SK-N-SH treated with all-trans-retinoic acid at 6 μM for 48 hours (cell line): ENCODE data around the gene TRIM17.

Source experiments
- ATAC-seq: fragments of 200-7000 bp; cut with Tn5 transposase; 3 replicates; pipeline ENCODE4 v1.9.1; 2020; ENCODE audit warnings: mild to moderate bottlenecking, moderate library complexity
- ARNTL ChIP-seq: fragments of 450-650 bp; formaldehyde crosslinking; IDR thresholded peaks from 2 replicates; pipeline ENCODE4 v1.5.0; 2020; ENCODE audit warnings: low read depth, mild to moderate bottlenecking, moderate library complexity, borderline replicate concordance
- BACH2 ChIP-seq: fragments of 250-450 bp; sonication (Bioruptor Pico); IDR thresholded peaks from 2 replicates; pipeline ENCODE4 v1.9.0; 2021; ENCODE audit warnings: mild to moderate bottlenecking, borderline replicate concordance
- CREB5 ChIP-seq: fragments of 250-450 bp; sonication (Bioruptor Pico); IDR thresholded peaks from 2 replicates; pipeline ENCODE4 v1.5.1; 2020; ENCODE audit warnings: low read depth, mild to moderate bottlenecking, moderate library complexity
- CSDC2 ChIP-seq: fragments of 250-450 bp; sonication (Bioruptor Pico); IDR thresholded peaks from 2 replicates; pipeline ENCODE4 v1.5.0; 2020; ENCODE audit warnings: mild to moderate bottlenecking, moderate library complexity
- CSRNP3 ChIP-seq: fragments of 250-450 bp; sonication (Bioruptor Pico); IDR thresholded peaks from 2 replicates; pipeline ENCODE4 v1.5.1; 2021; ENCODE audit warnings: mild to moderate bottlenecking, moderate library complexity
- ESRRG ChIP-seq: fragments of 250-450 bp; sonication (Bioruptor Pico); IDR thresholded peaks from 2 replicates; pipeline ENCODE4 v1.6.1; 2021; ENCODE audit warnings: mild to moderate bottlenecking
- GLIS3 ChIP-seq: fragments of 250-450 bp; sonication (Bioruptor Pico); IDR thresholded peaks from 2 replicates; pipeline ENCODE4 v1.5.0; 2020; ENCODE audit warnings: mild to moderate bottlenecking, moderate library complexity
- ISL1 ChIP-seq: fragments of 250-450 bp; sonication (Bioruptor Pico); IDR thresholded peaks from 2 replicates; pipeline ENCODE4 v2.1.2; 2022; ENCODE audit warnings: mild to moderate bottlenecking, moderate library complexity
- OSR1 ChIP-seq: fragments of 250-450 bp; sonication (Bioruptor Pico); IDR thresholded peaks from 2 replicates; pipeline ENCODE4 v1.8.0; 2022; ENCODE audit warnings: moderate library complexity, mild to moderate bottlenecking, inconsistent platforms
- PPARA ChIP-seq: fragments of 250-450 bp; sonication (Bioruptor Pico); IDR thresholded peaks from 2 replicates; pipeline ENCODE4 v1.5.0; 2020; ENCODE audit warnings: mild to moderate bottlenecking, borderline replicate concordance
- RARB ChIP-seq: fragments of 250-450 bp; sonication (Bioruptor Pico); IDR thresholded peaks from 2 replicates; pipeline ENCODE4 v1.8.0; 2021; ENCODE audit warnings: mild to moderate bottlenecking, moderate library complexity
- SNAI2 ChIP-seq: fragments of 250-450 bp; sonication (Bioruptor Pico); IDR thresholded peaks from 2 replicates; pipeline ENCODE4 v1.5.0; 2020; ENCODE audit warnings: mild to moderate bottlenecking, moderate library complexity
- TCF4 ChIP-seq: fragments of 250-450 bp; sonication (Bioruptor Pico); IDR thresholded peaks from 2 replicates; pipeline ENCODE4 v1.8.0; 2021; ENCODE audit warnings: mild to moderate bottlenecking, moderate library complexity, borderline replicate concordance
- TOX ChIP-seq: fragments of 250-450 bp; sonication (Bioruptor Pico); IDR thresholded peaks from 2 replicates; pipeline ENCODE4 v1.8.0; 2021; ENCODE audit warnings: mild to moderate bottlenecking, moderate library complexity, borderline replicate concordance
- TSHZ2 ChIP-seq: fragments of 250-450 bp; sonication (Bioruptor Pico); IDR thresholded peaks from 2 replicates; pipeline ENCODE4 v1.5.0; 2020; ENCODE audit warnings: mild to moderate bottlenecking, moderate library complexity
- ZC3H10 ChIP-seq: fragments of 250-450 bp; sonication (Bioruptor Pico); IDR thresholded peaks from 2 replicates; pipeline ENCODE4 v1.5.1; 2021; ENCODE audit warnings: mild to moderate bottlenecking, moderate library complexity
- ZFP3 ChIP-seq: fragments of 250-450 bp; sonication (Bioruptor Pico); IDR thresholded peaks from 2 replicates; pipeline ENCODE4 v1.5.0; 2020; ENCODE audit warnings: mild to moderate bottlenecking, moderate library complexity
- ZFP30 ChIP-seq: fragments of 450-650 bp; formaldehyde crosslinking; IDR thresholded peaks from 2 replicates; pipeline ENCODE4 v1.5.0; 2022; ENCODE audit warnings: mild to moderate bottlenecking, moderate library complexity
- ZNF565 ChIP-seq: fragments of 450-650 bp; formaldehyde crosslinking; conservative IDR thresholded peaks from 2 replicates; pipeline ENCODE4 v1.5.0; 2020; ENCODE audit warnings: low read depth, mild to moderate bottlenecking, moderate library complexity
- ZNF70 ChIP-seq: fragments of 450-650 bp; formaldehyde crosslinking; IDR thresholded peaks from 2 replicates; pipeline ENCODE4 v1.5.0; 2020; ENCODE audit warnings: mild to moderate bottlenecking, moderate library complexity
- ZNF8 ChIP-seq: fragments of 450-650 bp; formaldehyde crosslinking; IDR thresholded peaks from 2 replicates; pipeline ENCODE4 v1.5.0; 2020; ENCODE audit warnings: mild to moderate bottlenecking, moderate library complexity

Gene TRIM17

DNA sequence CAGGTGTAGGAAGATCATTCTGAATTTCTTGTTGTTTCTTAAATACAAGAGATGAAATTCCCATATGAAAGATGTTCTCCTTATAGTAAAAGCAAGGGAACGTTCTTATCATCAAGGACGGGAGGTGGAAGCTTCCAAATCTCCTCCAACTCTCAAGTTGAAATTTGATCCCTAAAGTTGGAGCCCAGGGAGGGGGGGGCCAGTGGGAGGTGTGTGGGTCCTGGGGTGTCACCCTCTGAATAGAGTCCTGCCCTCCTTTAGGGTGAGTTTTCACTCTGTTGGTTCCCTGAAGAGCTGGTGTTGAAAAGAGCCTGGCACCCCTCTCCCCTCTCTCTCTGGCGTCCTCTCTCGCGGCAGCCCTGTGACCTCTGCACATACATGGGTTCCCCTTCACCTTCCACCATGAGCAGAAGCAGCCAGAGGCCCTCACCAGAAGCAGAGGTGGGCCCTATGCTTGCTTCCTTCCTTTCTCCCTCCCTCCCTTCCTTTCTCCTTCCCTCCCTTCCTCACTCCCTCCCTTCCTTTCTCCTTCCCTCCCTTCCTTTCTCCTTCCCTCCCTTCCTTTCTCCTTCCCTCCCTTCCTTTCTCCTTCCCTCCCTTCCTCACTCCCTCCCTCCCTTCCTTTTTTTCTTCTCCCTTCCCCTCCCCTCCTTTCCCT lies 10.0 kb upstream of the TRIM17 start:
- TF ChIP-seq ZNF70 (CRISPR knock-in tag): no peak
- no peak for TF ChIP-seq ISL1 (CRISPR knock-in tag)
- no peak for TF ChIP-seq CSRNP3 (CRISPR knock-in tag)
- no peak for TF ChIP-seq PPARA (CRISPR knock-in tag)
- TF ChIP-seq, all 23 proteins: peak for 0
- no peak for ATAC-seq

GRCh38 chr1:228424685-228425660 lies 8.3 kb upstream of the TRIM17 start:
- no peak for TF ChIP-seq ARNTL (CRISPR knock-in tag)
- TF ChIP-seq ZC3H10 (CRISPR knock-in tag): no peak
- no peak for TF ChIP-seq CREB5 (CRISPR knock-in tag)
- TF ChIP-seq ISL1 (CRISPR knock-in tag): no peak
- no peak for TF ChIP-seq GLIS3
- TF ChIP-seq, all 23 proteins: peak for 0
- ATAC-seq: no peak

DNA sequence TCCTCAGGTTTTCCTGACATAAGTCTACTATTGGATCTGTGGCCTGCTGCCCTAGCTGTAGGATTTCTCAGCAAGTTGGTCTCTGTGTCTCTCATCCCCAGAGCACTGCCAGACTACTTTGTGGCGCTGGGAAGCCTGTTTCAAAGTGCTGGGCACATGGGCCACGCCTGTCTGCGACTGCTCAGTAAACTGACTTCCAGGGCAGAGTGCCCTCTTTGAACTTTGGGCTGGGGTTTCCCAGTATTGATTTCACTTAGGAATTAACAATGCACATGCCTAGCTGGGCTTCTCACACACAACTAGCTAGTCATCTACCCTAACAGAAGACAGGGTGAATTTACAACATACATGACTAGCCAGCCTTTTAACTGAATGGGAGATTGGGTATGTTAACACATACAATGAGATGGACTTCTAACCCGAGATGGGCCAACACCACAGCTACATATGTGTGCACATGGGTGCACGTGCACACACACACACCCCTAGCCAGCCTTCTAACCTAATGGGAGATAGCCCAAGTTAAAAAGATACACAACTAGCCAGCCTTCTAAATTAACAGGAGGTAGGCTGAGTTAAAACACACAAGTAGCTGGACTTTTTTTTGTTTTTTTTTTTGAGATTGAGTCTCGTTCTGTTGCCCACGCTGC lies 6.9 kb upstream of the TRIM17 start:
- no peak for ATAC-seq
- no peak for TF ChIP-seq PPARA (CRISPR knock-in tag)
- no peak for TF ChIP-seq BACH2
- no peak for TF ChIP-seq ESRRG (CRISPR knock-in tag)
- TF ChIP-seq OSR1 (CRISPR knock-in tag): no peak
- no peak for TF ChIP-seq TOX (CRISPR knock-in tag)
- TF ChIP-seq ARNTL (CRISPR knock-in tag): no peak
- TF ChIP-seq GLIS3: no peak

DNA sequence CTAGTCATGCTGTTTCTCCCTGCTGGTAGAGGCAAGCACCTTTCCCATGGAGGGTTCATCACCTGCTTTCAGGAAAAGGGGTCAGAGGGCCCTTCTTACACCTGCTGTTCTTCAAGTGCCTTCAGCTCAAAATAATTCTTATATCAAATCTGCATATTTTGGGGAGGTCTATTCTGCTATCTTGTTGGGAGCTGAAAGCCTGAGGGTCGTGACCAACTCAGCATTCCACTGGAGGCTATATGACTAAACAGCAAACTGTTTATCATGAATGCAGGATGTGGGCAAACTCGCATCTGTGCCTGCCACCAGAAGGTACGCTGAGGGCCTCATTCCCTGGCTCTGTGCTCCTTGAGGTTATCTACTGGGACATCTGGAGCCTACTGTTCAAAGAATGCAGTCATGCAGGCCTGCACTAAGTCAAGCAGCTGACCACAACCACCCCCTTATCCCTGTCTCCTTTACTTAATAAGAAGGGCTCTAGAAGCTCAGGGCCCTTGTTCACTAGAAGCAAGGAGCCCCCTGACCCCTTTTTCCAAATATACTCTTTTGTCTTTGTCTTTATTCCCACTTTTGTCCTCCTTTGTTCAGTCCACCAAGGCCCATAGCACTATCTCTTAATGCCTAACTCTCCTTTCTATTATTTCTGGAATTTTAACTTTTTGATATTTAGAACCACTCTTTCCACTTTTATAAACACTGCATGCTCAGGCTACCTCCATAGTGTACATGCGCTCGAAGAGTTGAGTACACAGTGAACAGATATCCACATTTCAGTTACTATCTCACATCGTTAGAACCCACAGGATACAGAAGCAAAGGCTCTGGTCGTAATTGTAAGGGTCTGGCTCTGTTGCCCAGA lies 4.5 kb upstream of the TRIM17 start:
- no peak for ATAC-seq
- TF ChIP-seq ESRRG (CRISPR knock-in tag): no peak
- no peak for TF ChIP-seq ZFP3 (CRISPR knock-in tag)
- no peak for TF ChIP-seq ISL1 (CRISPR knock-in tag)
- TF ChIP-seq TOX (CRISPR knock-in tag): no peak
- TF ChIP-seq TSHZ2 (CRISPR knock-in tag): no peak
- no peak for TF ChIP-seq CSDC2 (CRISPR knock-in tag)
- no peak for TF ChIP-seq CSRNP3 (CRISPR knock-in tag)
- TF ChIP-seq ARNTL (CRISPR knock-in tag): no peak
- TF ChIP-seq ZC3H10 (CRISPR knock-in tag): no peak
- TF ChIP-seq GLIS3: no peak
- TF ChIP-seq ZNF565: no peak
- TF ChIP-seq ZNF8 (CRISPR knock-in tag): no peak
- no peak for TF ChIP-seq PPARA (CRISPR knock-in tag)
- TF ChIP-seq OSR1 (CRISPR knock-in tag): no peak
- TF ChIP-seq TCF4 (CRISPR knock-in tag): no peak
- no peak for TF ChIP-seq SNAI2 (CRISPR knock-in tag)
- TF ChIP-seq RARB: no peak
- TF ChIP-seq ZNF70 (CRISPR knock-in tag): no peak
- no peak for TF ChIP-seq ZFP30 (CRISPR knock-in tag)
